Umbilical cord (tissue), 2 donors: ENCODE data around the gene DYNLRB1. TPM values are rescaled to one million over a fixed set of nuclear protein-coding genes. Genes with fewer than 3 reads are reported as not detected.
"Not testable (repeated sequence)": the region's sequence is repeated elsewhere in the genome, so short reads cannot be mapped to it uniquely, and the experiment has no call there.

ENCODE experiments used
- DNase-seq: peaks from one replicate; pipeline ENCODE4 v3.0.0-alpha.2; 2015; ENCODE audit warnings: low spot score
- total RNA-seq: library from RNA; depleted of rRNA; stranded (reverse); fragments of >200 nt; gene quantifications from one replicate; pipeline ENCODE4 v1.2.3, GENCODE V29; 2014; ENCODE audit warnings: low replicate concordance; ENCODE audit not compliant: insufficient read depth

Gene DYNLRB1
- total RNA-seq: 20.2 TPM

DNA sequence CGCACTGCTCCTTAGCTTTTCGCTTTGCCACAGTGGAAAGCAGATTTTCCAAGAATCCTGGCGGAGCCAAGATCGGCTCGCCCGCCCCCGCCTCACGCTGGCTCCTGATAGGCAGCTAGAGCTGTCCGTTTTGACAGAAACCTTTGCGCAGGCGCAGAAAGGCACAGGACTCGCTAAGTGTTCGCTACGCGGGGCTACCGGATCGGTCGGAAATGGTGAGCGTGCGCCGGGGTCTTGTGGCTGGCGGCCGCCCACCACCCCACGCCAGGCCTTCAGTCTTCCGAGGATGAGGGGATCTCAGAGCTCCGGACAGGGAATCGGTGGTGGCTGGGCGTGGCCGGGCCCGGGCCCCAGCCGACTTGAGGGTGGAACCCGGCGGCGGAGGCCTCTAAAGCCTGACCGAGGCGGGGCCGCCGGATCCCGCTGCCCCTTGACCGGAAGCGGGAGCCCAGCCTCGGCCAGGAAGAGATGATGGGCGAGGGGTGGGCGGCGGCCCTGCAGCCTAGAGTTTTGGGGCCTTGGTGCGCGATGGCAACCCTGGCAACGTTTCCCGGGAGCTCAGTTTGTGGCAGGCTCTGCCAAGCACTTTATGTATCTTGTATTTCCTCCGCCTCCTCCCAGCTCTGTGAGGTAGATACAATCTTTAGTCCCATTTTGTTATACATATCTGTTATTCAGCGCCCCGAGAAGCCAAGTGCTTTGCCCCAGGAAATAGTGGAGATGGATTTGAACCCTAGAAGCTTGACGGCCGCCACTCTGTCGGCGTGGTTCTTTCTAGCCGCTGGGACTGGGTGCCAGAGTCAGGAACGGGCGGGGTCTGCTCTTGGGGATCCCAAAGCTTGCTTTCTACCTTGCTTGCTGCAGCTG, at the start of gene DYNLRB1:
Gene DYNLRB1 (plus strand): TSS at position 176 of the 867 bp plus-strand sequence. CDS start 37 bp downstream, at position 213.
- peak; percentile 99 for DNase-seq

DNA sequence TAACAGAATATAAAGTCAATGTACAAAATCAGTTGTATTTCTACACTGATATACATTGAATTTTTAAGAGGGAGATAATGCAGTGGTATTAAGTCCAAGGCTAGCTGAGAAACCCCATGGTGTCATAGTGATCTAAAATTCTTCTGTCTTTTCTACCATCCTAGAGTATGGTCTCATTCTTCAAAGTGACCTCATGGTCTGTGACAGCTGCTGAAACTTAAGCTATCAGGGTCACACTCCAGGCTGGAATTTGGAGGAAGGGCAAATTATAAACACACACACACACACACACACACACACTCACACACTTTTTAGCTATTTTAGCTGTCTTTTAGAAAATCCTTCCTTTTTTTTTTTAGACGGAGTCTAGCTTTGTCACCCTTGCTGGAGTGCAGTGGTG, 47.3 kb upstream of the DYNLRB1 start:
- DNase-seq: no peak

DNA sequence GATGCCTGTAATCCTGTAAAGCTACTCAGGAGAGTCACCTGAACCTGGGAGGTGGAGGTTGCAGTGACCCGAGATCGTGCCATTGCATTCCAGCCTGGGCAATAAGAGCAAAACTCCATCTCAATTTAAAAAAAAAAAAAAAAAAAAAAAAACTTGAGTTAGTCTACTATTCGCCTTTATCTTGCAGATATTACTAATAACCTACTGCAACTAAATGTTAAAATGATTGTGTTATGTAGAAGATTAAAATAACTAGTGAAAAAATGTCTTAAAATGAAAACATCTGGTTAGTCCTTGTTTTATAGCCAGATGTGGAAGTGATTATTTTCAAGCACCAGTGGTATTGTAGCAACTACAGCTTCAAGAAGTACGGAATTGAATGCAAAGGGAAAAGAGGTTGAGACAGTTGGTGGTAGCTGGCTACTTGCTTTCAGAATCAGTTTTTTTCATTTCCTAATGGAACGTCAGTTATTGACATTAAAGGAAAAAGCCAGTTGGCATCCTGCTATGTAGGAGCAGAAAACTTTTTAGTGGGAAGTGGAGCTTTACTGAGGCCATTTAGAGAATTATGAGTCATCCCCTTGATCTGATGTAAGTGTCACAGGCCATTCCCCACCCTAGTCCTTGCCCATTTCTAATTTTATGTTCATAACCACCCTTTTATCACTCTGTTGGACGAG, 43.8 kb upstream of the DYNLRB1 start:
- peak; percentile 45 for DNase-seq

DNA sequence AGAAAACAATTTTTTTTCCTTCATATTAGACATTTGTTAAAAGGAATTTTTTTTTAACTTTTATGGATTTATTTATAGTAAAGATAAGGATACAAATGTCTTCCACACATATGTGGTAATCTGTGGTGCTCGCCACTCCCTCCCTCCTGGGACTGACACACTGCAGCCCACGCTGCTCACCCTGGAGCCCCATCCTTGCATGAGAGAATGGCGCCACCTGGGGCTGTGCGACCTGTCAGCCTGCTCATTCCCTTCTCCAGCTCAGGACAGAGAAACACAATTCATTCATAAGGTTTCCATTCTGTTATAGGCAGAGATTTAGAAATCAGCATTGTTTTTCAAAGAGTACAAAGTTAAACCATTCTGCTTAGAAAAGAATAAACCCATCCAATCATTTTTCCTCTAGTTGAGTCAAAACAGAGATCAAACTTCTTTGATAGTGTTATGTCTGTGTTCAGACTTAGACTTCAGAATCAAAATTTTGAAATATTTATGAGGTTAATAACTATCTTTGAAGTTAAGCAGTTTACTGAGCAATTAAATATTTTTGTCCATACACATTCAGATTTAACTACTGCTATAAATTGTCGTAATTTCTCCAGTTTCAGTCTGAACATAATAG, 42.8 kb upstream of the DYNLRB1 start:
- peak; percentile 32 for DNase-seq

DNA sequence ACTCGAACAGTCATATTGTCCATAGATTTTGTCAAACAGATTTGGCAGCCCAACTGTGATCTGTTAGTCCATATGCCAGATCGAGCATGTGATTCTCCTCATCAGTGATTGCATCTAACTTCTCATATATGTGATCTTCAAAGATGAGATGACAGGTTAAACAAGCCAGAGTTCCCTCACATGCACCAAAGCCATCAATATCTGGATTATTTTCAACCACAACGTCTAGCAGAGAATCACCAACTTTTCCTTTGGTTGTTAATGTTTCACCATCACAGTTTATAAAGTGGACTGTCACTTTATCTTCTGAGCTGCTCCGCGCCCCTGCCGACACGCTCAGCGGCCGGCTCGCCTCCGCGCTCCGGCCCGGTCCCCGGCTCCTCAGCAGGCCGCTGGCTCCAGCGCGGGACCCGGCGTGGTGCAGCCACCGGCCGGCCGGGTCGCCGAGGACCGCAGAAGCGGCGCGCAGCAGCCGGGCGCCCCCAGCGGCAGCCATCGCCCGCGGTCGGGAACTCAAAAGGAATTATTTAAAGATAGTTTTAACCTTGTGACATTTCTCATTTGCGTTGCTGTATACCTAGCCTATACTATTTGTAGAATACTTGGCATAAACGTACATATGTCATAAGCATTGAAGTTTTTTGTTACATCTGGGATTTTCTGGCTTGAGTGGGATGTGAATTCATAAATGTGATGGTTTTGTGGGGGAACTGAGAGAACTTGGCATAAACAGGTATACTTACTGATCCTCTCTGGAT, 40.1 kb upstream of the DYNLRB1 start:
- DNase-seq: peak; percentile 38

DNA sequence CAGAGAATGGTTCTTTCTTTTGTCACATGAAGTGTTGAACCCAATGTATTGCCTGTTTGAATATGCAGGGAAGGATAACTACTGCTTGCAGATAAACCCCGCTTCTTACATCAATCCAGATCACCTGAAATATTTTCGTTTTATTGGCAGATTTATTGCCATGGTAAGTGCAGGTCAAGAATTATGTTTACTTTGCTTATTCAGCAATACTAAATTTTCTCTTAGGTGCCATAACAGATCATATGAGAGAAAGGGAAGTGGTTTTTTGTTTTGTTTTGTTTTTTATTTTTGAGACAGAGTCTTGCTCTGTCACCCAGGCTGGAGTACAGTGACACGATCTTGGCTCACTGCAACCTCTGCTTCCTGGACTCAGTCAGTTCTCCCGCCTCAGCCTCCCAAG, 36.6 kb upstream of the DYNLRB1 start:
- no peak for DNase-seq

DNA sequence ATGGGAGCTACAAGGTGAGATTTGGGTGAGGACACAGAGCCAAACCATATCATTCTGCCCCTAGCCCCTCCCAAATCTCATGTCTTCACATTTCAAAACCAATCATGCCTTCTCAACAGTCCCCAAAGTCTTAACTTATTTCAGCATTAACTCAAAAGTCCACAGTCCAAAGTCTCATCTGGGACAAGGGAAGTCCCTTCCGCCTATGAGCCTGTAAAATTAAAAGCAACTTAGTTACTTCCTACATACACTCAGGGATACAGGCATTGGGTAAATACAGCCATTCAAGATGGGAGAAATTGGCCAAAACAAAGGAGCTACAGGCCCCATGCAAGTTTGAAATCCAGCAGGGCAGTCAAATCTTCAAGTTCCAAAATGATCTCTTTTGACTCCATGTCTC, 34.1 kb upstream of the DYNLRB1 start:
- DNase-seq: not testable (repeated sequence)

DNA sequence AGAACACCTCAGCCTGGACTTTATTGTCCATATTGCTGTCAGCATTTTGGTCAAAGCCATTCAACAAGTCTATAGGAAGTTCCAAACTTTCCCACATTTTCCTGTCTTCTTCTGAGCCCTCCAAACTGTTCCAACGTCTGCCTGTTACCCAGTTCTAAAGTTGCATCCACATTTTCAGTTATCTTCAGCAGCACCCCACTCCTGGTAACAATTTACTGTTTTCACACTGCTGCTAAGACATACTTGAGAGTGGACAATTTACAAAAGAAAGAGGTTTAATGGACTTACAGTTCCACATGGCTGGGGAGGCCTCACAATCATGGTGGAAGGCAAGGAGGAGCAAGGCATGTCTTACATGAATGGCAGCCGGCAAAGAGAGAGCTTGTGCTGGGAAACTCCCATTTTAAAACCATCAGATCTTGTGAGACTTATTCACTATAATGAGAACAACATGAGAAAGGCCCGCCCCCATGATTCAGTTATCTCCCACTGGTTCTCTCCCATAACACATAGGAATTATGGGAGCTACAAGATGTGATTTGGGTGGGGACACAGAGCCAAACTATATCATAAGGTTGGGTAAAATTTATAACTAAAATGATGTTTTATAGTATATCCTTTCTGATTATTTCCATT, 32.5 kb upstream of the DYNLRB1 start:
- not testable (repeated sequence) for DNase-seq

DNA sequence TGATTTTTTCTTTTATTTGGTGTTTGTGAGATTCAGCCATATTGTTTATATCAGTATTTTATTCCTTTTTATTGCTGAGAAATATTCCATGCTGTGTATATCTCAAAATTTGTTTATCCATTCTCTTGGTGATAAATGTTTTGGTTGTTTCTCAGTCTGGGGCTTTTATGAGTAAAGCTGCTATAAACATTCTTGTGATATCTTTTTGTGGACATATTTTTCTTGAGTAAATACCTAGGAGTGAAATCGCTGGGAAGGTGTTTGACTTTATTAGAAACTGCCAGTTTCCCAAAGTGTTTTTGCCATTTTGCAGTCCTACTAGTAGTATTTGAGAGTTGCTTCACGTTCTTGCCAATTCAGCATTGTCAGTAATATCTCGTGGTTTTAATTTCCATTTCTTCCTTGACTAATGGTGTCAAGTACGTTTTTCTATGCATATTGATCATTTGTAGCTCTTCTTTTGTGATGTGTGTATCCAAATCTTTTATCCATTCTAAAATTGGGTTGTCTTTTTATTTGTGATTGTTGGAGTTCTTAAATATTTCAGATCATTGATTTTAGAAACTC, 31.1 kb upstream of the DYNLRB1 start:
- no peak for DNase-seq

DNA sequence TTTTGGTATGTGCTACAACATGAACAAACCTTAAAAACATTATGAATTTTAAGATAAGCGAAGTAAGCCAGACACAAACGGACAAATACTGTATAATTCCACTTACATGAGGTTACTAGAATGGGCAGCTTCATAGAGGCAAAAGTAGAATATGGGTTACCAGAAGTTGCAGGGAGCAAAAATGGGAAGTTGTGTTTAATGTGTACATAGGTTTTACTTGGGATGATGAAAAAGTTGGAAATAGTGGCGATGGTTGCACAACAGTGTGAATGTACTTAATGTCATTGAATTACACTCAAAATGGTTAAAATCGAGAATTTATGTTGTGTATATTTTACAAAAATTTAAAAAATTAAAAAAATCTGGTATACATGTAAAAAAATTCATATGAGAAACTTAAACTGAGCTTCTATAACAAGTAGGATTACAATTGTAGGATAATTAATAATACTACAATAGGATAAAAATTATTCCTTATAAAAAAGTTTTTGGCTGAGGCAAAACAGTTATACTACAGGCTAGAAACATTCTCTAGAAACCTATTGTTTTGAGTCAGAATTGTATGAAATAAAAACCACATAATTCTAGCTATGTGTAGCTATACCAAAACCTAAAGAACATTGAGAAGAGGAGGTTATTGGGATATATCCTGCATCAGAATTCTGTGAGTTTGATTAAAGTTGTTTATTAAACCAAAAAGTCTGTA, 24.8 kb upstream of the DYNLRB1 start:
- DNase-seq: no peak

DNA sequence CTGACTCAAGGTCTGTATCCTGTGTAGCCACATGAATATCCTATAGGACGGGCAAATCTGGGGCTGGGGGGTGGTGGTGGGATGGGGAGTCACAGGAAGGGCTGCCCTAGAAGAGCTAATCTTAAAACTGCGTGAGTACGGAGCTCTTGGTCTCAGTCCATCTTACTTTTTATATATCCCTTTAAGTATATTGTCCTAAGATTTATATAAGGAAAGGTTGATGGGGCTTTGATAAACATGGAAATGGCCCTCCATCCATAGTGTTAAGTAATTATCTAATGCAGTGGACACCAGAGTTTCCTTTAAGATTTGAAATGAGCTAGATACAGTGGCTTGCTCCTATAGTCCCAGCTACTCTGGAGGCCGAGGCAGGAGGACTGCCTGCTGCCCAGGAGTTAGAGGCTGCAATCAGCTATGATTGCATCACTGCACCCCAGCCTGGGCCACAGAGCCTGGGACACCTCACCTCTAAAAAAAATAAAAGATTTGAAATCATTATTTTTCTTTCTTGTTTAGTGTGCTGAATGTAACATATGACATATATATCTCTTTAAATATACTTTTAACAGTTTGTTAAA, 24.2 kb upstream of the DYNLRB1 start:
- DNase-seq: no peak

DNA sequence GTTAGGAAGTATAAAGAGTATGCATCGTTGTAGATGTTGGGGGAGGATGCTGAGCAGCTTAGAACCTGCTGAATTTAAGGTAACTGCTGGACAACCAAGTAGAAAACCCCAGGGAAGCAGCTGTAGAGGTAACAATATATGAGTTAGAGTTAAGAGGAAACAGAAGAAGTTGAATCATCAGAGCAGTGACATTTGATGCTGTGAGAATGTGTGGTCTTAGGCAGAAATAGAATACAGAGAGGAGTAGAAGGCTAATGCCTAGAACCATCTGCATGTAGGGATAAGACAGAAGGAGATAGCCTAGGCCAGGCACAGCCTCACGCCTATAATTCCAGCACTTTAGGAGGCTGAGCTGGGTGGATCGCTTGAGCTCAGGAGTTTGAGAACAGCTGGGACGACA, 22.6 kb upstream of the DYNLRB1 start:
- no peak for DNase-seq

DNA sequence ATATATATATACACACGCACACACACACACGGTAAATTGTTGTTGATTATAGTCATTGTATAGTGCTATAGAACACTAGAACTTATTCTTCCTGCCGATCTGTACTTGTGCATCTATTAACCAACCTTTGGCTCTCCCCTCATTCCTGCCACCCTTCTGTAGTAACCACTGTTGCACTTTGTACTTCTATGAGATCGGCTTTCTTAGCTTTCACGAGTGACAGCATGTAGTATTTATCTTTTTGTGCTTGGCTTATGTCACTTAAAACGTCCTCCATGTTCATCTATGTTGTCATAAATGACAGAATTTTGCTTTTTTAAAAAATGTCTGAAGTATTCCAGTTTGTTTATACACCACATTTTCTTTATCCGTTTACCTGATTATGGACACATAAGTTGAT, 20.9 kb upstream of the DYNLRB1 start:
- no peak for DNase-seq

DNA sequence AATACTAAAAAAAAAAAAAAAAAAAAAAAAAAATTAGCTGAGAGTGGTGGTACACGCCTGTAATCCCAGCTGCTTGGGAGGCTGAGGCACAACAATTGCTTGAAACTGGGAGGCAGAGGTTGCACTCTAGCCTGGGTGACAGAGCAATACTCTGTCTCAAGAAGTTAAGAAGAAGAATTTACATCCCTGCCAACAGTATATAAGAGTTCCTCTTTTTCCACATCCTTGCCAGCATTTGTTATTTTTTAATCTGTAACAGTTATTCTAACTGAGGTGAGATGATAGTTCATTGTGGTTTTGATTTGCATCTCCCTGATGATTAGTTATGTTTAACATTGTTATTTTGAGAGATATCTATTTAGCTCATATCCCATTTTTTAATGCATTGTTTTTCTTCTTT, 20.3 kb upstream of the DYNLRB1 start:
- no peak for DNase-seq

DNA sequence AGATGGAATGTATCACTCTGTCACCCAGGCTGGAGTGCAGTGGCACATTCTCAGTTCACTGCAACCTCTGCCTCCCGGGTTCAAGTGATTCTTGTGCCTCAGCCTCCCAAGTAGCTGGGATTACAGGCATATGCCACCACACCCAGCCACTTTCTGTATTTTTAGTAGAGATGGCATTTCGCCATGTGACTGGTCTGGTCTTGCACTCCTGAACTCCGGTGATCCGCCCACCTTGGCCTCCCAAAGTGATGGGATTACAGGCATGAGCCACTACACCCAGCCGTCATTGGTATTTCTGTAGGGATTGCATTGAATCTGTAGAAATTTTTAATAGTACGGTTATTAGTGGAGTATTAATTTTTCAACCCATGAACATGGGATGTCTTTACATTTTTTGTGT, 18.6 kb upstream of the DYNLRB1 start:
- not testable (repeated sequence) for DNase-seq

DNA sequence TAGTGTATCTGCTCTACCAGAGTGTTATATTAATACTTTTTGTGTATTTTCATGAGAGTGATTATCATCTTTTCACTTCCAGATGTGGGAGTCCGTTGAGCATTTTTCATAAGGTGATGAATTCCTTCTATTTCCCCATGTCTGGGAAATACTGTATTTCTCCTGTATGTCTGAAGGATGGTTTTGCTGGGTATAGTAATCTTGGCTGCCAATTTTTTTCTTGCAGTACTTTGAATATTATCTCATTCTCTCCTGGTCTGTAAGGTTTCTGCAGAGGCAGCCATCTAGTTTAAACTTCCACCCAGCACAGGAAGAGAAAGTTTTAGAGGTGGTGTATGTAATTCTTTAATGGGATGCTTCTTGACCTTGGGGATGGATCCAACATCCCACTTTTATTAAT, 15.4 kb upstream of the DYNLRB1 start:
- DNase-seq: no peak

DNA sequence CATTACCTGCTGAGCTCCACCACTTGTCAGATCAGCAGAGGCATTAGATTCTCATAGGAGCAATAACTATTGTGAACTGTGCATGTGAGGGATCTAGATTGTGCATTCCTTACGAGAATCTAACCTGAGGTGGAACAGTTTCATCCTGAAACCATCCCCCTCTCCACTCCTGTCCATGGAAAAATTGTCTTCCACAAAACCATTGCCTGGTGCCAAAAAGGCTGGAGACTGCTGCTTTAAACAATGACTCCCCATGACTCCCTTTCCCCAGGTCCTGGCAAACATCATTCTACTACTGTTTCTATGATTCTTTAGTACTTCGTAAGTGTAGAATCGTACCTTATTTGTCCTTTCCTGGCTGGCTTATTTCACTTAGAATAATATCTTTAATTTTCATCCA, 9.7 kb upstream of the DYNLRB1 start:
- DNase-seq: no peak

DNA sequence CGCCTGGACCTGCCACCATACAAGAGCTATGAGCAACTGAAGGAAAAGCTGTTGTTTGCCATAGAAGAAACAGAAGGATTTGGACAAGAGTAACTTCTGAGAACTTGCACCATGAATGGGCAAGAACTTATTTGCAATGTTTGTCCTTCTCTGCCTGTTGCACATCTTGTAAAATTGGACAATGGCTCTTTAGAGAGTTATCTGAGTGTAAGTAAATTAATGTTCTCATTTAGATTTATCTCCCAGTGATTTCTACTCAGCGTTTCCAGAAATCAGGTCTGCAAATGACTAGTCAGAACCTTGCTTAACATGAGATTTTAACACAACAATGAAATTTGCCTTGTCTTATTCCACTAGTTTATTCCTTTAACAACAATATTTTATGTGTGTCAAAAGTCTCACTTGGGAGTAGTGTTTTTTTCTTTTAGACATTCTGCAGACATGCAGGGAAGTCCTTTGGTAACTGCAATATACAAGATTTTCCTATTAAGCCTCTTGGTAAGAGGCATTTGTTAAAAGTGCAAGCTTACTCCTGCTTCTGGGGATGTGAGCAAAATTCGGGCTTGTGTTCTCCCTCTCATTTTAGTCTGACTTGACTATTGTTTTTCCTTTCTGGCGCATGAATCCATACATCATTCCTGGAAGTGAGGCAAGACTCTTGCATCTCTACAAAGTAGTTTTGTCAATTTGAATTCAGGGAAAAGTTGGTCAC, 8.4 kb upstream of the DYNLRB1 start:
- no peak for DNase-seq

DNA sequence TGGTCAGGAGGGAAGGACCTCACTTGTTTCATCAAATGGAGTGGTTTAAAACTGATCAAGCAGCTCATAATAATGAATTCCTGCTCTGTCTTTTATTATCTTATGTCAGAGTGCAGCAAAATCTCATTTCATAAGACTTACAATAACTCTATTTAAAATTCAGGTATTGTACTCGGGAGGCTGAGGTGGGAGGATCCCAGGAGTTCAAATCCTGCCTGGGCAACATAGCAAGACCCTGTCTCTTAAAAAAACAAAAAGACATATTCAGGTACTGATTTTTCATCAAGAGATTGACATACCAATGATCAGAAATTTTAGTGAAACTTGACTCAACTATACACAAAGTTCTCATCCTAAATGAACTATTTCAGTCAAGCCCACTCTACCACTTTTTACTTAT, 5.6 kb upstream of the DYNLRB1 start:
- DNase-seq: no peak
